IPS DF 6.9 (cell line): ENCODE results near the gene CEP104.

ENCODE experiments used
- DNase-seq: peaks from one replicate; pipeline ENCODE4 v3.0.0-alpha.2; 2013; ENCODE audit warnings: low read depth, low spot score
- H3K27ac ChIP-seq: one replicate; pipeline ENCODE4 v1.5.1; 2013; ENCODE audit warnings: low read length, control low read depth
- H3K27me3 ChIP-seq: 2 replicates; pipeline ENCODE4 v1.6.1; 2013; ENCODE audit warnings: mild to moderate bottlenecking, low read length; ENCODE audit not compliant: control insufficient read depth, insufficient read depth
- H3K36me3 ChIP-seq: 2 replicates; pipeline ENCODE4 v1.6.1; 2013; ENCODE audit warnings: low read length; ENCODE audit not compliant: control insufficient read depth, insufficient read depth
- H3K4me1 ChIP-seq: 2 replicates; pipeline ENCODE4 v1.6.1; 2013; ENCODE audit warnings: low read length; ENCODE audit not compliant: control insufficient read depth, insufficient read depth
- H3K4me3 ChIP-seq: 2 replicates; pipeline ENCODE4 v1.5.1; 2013; ENCODE audit warnings: mild to moderate bottlenecking, low read length
- H3K9me3 ChIP-seq: 2 replicates; pipeline ENCODE4 v1.6.1; 2013; ENCODE audit warnings: low read length, inconsistent platforms; ENCODE audit not compliant: control insufficient read depth, insufficient read depth
- WGBS: extraction: QIAGEN DNeasy Blood & Tissue Kit; methylation state at CpG from one replicate; pipeline ENCODE4 v1.1.7; 2013; ENCODE audit warnings: mixed read lengths, missing lambda C conversion rate; ENCODE audit not compliant: insufficient read length, insufficient coverage; 5-methylcytosine and 5-hydroxymethylcytosine counted together

CEP104 gene

GRCh38 chr1:3865606-3866160, 8.7 kb upstream of the CEP104 start:
- no peak for DNase-seq
- Histone ChIP-seq H3K9me3 (no peaks in the 10 kb centered on the region), H3K27ac (no peak overlapping the region), H3K27me3 (no peaks in the 10 kb centered on the region), H3K4me1 (no peaks in the 10 kb centered on the region), H3K4me3 (no peak overlapping the region), H3K36me3 (peaks cover 3% of the 10 kb centered on the region; the same call in 1 of the 2 replicates)
- no CpG with 5 or more reads among the region's 18 CpGs for WGBS

- H3K36me3 ChIP-seq: peaks cover 3% of the 10 kb centered on the region; the same call in 1 of the 2 replicates
These were observed 7.9 kb upstream of the CEP104 start for GRCh38 chr1:3864884-3865283.

GRCh38 chr1:3863231-3863935, 6.4 kb upstream of the CEP104 start:
- H3K4me3 ChIP-seq: no peak overlapping the region
- H3K9me3 ChIP-seq: no peaks in the 10 kb centered on the region
- H3K27ac ChIP-seq: no peak overlapping the region
- 100% methylated on average over 1 of the region's 12 CpGs for WGBS
- DNase-seq: no peak
- no peaks in the 10 kb centered on the region for H3K27me3 ChIP-seq
- 0 out of 2 replicates have a peak, but pooled peaks cover under 1% of the 10 kb centered on the region for H3K36me3 ChIP-seq
- H3K4me1 ChIP-seq: peaks cover 2% of the 10 kb centered on the region; the same call in 1 of the 2 replicates

More at GRCh38 chr1:3864884-3865283, 7.9 kb upstream of the CEP104 start:
- Histone ChIP-seq H3K27me3 (no peaks in the 10 kb centered on the region), H3K9me3 (no peaks in the 10 kb centered on the region), H3K4me1 (no peaks in the 10 kb centered on the region), H3K27ac (no peak overlapping the region), H3K4me3 (no peak overlapping the region)
- DNase-seq: no peak
- no CpG with 5 or more reads among the region's 6 CpGs for WGBS

GRCh38 chr1:3858231-3858981, 1.4 kb upstream of the CEP104 start:
- H3K9me3 ChIP-seq: no peaks in the 10 kb centered on the region
- H3K27ac ChIP-seq: no peak overlapping the region
- H3K4me1 ChIP-seq: peaks cover 2% of the 10 kb centered on the region
- WGBS: no CpG with 5 or more reads among the region's 34 CpGs
- DNase-seq: no peak
- H3K4me3 ChIP-seq: peak overlapping the region; percentile 6; the same call in 1 of the 2 replicates
- no peaks in the 10 kb centered on the region for H3K36me3 ChIP-seq
- H3K27me3 ChIP-seq: no peaks in the 10 kb centered on the region

GRCh38 chr1:3857791-3858129, 749 bp upstream of the CEP104 start:
- DNase-seq: no peak
- no CpG with 5 or more reads among the region's 21 CpGs for WGBS
- Histone ChIP-seq H3K36me3 (no peaks in the 10 kb centered on the region), H3K4me1 (peaks cover 2% of the 10 kb centered on the region), H3K4me3 (peak overlapping the region; percentile 54), H3K27me3 (no peaks in the 10 kb centered on the region), H3K27ac (no peak overlapping the region), H3K9me3 (no peaks in the 10 kb centered on the region)

- Histone ChIP-seq H3K27ac (no peak overlapping the region), H3K9me3 (no peaks in the 10 kb centered on the region), H3K36me3 (0 out of 2 replicates have a peak, but pooled peaks cover 4% of the 10 kb centered on the region), H3K4me1 (no peaks in the 10 kb centered on the region; the same call in 1 of the 2 replicates), H3K27me3 (no peaks in the 10 kb centered on the region), H3K4me3 (no peak overlapping the region)
- no CpG with 5 or more reads among the region's 15 CpGs for WGBS
- DNase-seq: no peak
These were observed 4.1 kb downstream of the CEP104 start for GRCh38 chr1:3852711-3853485.

GRCh38 chr1:3852091-3852490, 4.9 kb downstream of the CEP104 start:
- no peak overlapping the region for H3K27ac ChIP-seq
- H3K36me3 ChIP-seq: peaks cover 6% of the 10 kb centered on the region; the same call in 1 of the 2 replicates
- no peak overlapping the region for H3K4me3 ChIP-seq
- no peak for DNase-seq
- no peaks in the 10 kb centered on the region for H3K9me3 ChIP-seq
- no peaks in the 10 kb centered on the region; the same call in 1 of the 2 replicates for H3K4me1 ChIP-seq
- WGBS: no CpG with 5 or more reads among the region's 12 CpGs
- no peaks in the 10 kb centered on the region for H3K27me3 ChIP-seq

- Histone ChIP-seq H3K9me3 (no peaks in the 10 kb centered on the region), H3K27ac (no peak overlapping the region), H3K4me3 (no peak overlapping the region), H3K4me1 (no peaks in the 10 kb centered on the region; the same call in 1 of the 2 replicates), H3K36me3 (peaks cover 7% of the 10 kb centered on the region; the same call in 1 of the 2 replicates), H3K27me3 (no peaks in the 10 kb centered on the region)
- no peak for DNase-seq
- no CpG with 5 or more reads among the region's 6 CpGs for WGBS
These were observed 5.7 kb downstream of the CEP104 start for GRCh38 chr1:3851292-3851691.

- no CpG with 5 or more reads among the region's 12 CpGs for WGBS
These were observed 6.2 kb downstream of the CEP104 start for GRCh38 chr1:3850857-3851256.

GRCh38 chr1:3847081-3847480, 9.9 kb downstream of the CEP104 start:
- no peak overlapping the region for H3K4me3 ChIP-seq
- H3K9me3 ChIP-seq: no peaks in the 10 kb centered on the region
- H3K27me3 ChIP-seq: no peaks in the 10 kb centered on the region
- H3K4me1 ChIP-seq: no peaks in the 10 kb centered on the region; the same call in 1 of the 2 replicates
- no peak for DNase-seq
- no peak overlapping the region for H3K27ac ChIP-seq
- WGBS: no CpG with 5 or more reads among the region's 6 CpGs
- H3K36me3 ChIP-seq: peaks cover 7% of the 10 kb centered on the region; the same call in 1 of the 2 replicates

More at GRCh38 chr1:3850857-3851256, 6.2 kb downstream of the CEP104 start:
- Histone ChIP-seq H3K4me1 (no peaks in the 10 kb centered on the region; the same call in 1 of the 2 replicates), H3K4me3 (no peak overlapping the region), H3K27me3 (no peaks in the 10 kb centered on the region), H3K27ac (no peak overlapping the region), H3K9me3 (no peaks in the 10 kb centered on the region), H3K36me3 (peaks cover 7% of the 10 kb centered on the region; the same call in 1 of the 2 replicates)
- DNase-seq: no peak
